Measurements from ENCODE around the gene PROP1.
"Not testable (repeated sequence)": the region's sequence is repeated elsewhere in the genome, so short reads cannot be mapped to it uniquely, and the experiment has no call there.

GRCh38 chr5:177947912-177948311, 48.1 kb downstream of the PROP1 start:
- not testable (repeated sequence) for TF ChIP-seq POLR2AphosphoS5, CTCF, POLR2A (IDR thresholded peaks at IDR 0.05)

Data from upper lobe of left lung (tissue), 4 donors.